HCT116 (cell line): ENCODE measurements around the gene CIITA. TPM values are rescaled to one million over a fixed set of nuclear protein-coding genes. Genes with fewer than 3 reads are reported as not detected.

ENCODE experiments used
- ATAC-seq: fragments of 200-7000 bp; cut with Tn5 transposase; 2 replicates; pipeline ENCODE4 v1.9.1; 2020; ENCODE audit warnings: mild to moderate bottlenecking, moderate library complexity
- BruUV-seq: library from RNA; stranded (reverse); fragments of 400-500 nt; replicated peaks from 2 replicates; lab custom pipeline; 2021; lab: Mats Ljungman, UMichigan
- CTCF ChIA-PET: fragments of 300-600 bp; sonication (Branson Sonifier 250); formaldehyde crosslinking; loops from one replicate; lab custom pipeline; 2021; ENCODE audit warnings: antibody characterized with exemption; lab: Charles Lee
- POLR2A ChIA-PET: fragments of 300-600, 350-600 bp; sonication (Branson Sonifier 250); formaldehyde crosslinking; loops from one replicate; lab custom pipeline; 2021; ENCODE audit warnings: antibody characterized with exemption; lab: Charles Lee
- RAD21 ChIA-PET, 2 experiments: fragments of 300-600 bp; sonication (Branson Sonifier 250); formaldehyde crosslinking; loops; one replicate each; lab custom pipeline; 2023; ENCODE audit warnings: low total read pairs in 2 of 2; ENCODE audit not compliant: uncharacterized antibody in 2 of 2, unreplicated experiment in 2 of 2, low non-redundant PET in 1 of 2; lab: Charles Lee
- DNase-seq: peaks from one replicate; pipeline ENCODE4 v3.0.0-alpha.2; 2010; ENCODE audit warnings: low read depth, low spot score
- H2AFZ ChIP-seq: fragments of 200-600 bp; shearing (Covaris generic), sonication (generic); 2 replicates; pipeline ENCODE4 v1.6.1; 2017; ENCODE audit warnings: low read depth, mixed run types, mixed read lengths, antibody characterized with exemption, low read length; ENCODE audit not compliant: poor library complexity, severe bottlenecking
- H3K27ac ChIP-seq: 2 replicates; pipeline ENCODE4 v1.5.1; 2012; ENCODE audit warnings: low read depth, low read length
- H3K27me3 ChIP-seq: fragments of 200-600 bp; sonication (generic); 2 replicates; pipeline ENCODE4 v1.6.1; 2016; ENCODE audit warnings: mixed run types, low read length, mixed read lengths; ENCODE audit not compliant: insufficient read depth
- H3K36me3 ChIP-seq, 2 experiments: fragments of 200-500 bp in 1 of 2; fragments of 200-600 bp in 1 of 2; sonication (Bioruptor generic) in 1 of 2; sonication (generic) in 1 of 2; 2 replicates each; pipeline versions ENCODE4 v1.5.1 to v1.6.1; 2014 to 2016; ENCODE audit warnings: low read length in 2 of 2, inconsistent platforms in 1 of 2, mixed read lengths in 1 of 2, mixed run types in 1 of 2; ENCODE audit not compliant: insufficient read depth in 2 of 2, control insufficient read depth in 1 of 2
- H3K4me1 ChIP-seq, 2 experiments: fragments of 200-600 bp in 1 of 2; sonication (generic) in 1 of 2; 2 replicates each; pipeline versions ENCODE4 v1.5.1 to v1.6.1; 2012 to 2017; ENCODE audit warnings: low read length in 2 of 2, inconsistent platforms in 1 of 2, mild to moderate bottlenecking in 1 of 2, mixed read lengths in 1 of 2, mixed run types in 1 of 2, moderate library complexity in 1 of 2; ENCODE audit not compliant: insufficient read depth in 2 of 2, control insufficient read depth in 1 of 2
- H3K4me2 ChIP-seq: fragments of 200-600 bp; sonication (generic); 2 replicates; pipeline ENCODE4 v1.6.1; 2017; ENCODE audit warnings: mixed run types, low read length, mixed read lengths
- H3K4me3 ChIP-seq, 2 experiments: fragments of 200-600 bp in 1 of 2; sonication (generic) in 1 of 2; replicated peaks in 1 of 2; 2 replicates each; pipeline ENCODE4 v1.5.1; 2011 to 2016; ENCODE audit warnings: low read length in 2 of 2, control low read depth in 1 of 2, low read depth in 1 of 2, mild to moderate bottlenecking in 1 of 2, mixed read lengths in 1 of 2, mixed run types in 1 of 2
- H3K79me2 ChIP-seq: fragments of 200-600 bp; sonication (generic); 2 replicates; pipeline ENCODE4 v1.6.1; 2017; ENCODE audit warnings: mild to moderate bottlenecking, mixed run types, low read length, moderate library complexity, mixed read lengths; ENCODE audit not compliant: insufficient read depth
- H3K9ac ChIP-seq: fragments of 200-600 bp; sonication (generic); 2 replicates; pipeline ENCODE4 v1.6.1; 2016; ENCODE audit warnings: low read length, mixed read lengths
- H3K9me2 ChIP-seq: fragments of 200-600 bp; sonication (generic), shearing (Covaris generic); 2 replicates; pipeline ENCODE4 v1.6.1; 2017; ENCODE audit warnings: mixed run types, mild to moderate bottlenecking, moderate library complexity; ENCODE audit not compliant: insufficient read depth
- H3K9me3 ChIP-seq, 2 experiments: fragments of 200-500 bp in 1 of 2; fragments of 200-600 bp in 1 of 2; sonication (Bioruptor generic) in 1 of 2; sonication (generic) in 1 of 2; 2 replicates each; pipeline ENCODE4 v1.6.1; 2014 to 2017; ENCODE audit warnings: low read length in 2 of 2, mixed read lengths in 2 of 2, inconsistent platforms in 1 of 2, low read depth in 1 of 2, mild to moderate bottlenecking in 1 of 2, mixed run types in 1 of 2, moderate library complexity in 1 of 2; ENCODE audit not compliant: control insufficient read depth in 1 of 2, insufficient read depth in 1 of 2
- H4K20me1 ChIP-seq: fragments of 200-600 bp; sonication (generic), shearing (Covaris generic); 2 replicates; pipeline ENCODE4 v1.6.1; 2017; ENCODE audit warnings: mixed run types, mild to moderate bottlenecking, moderate library complexity; ENCODE audit not compliant: insufficient read depth
- CEBPB ChIP-seq: IDR thresholded peaks from 2 replicates; pipeline ENCODE4 v1.6.1; 2012; ENCODE audit warnings: low read depth
- ELF1 ChIP-seq: IDR thresholded peaks from 2 replicates; pipeline ENCODE4 v1.6.1; 2012; ENCODE audit warnings: low read depth, borderline replicate concordance
- EZH2 ChIP-seq: fragments of 200-600 bp; sonication (generic); IDR thresholded peaks from 2 replicates; pipeline ENCODE4 v1.6.1; 2017; ENCODE audit warnings: antibody characterized with exemption, mixed run types
- EZH2phosphoT487 ChIP-seq: fragments of 200-600 bp; IDR thresholded peaks from 2 replicates; pipeline ENCODE4 v1.6.1; 2018; ENCODE audit warnings: antibody characterized with exemption, borderline replicate concordance
- FOSL1 ChIP-seq: IDR thresholded peaks from 2 replicates; pipeline ENCODE4 v1.6.1; 2012; ENCODE audit warnings: low read depth
- JUND ChIP-seq: IDR thresholded peaks from 2 replicates; pipeline ENCODE4 v1.6.1; 2012
- RAD21 ChIP-seq: IDR thresholded peaks from 2 replicates; pipeline ENCODE4 v1.6.1; 2012; ENCODE audit warnings: low read depth, mild to moderate bottlenecking
- SIN3A ChIP-seq: IDR thresholded peaks from 2 replicates; pipeline ENCODE4 v1.6.1; 2012; ENCODE audit warnings: low read depth
- SP1 ChIP-seq: IDR thresholded peaks from 2 replicates; pipeline ENCODE4 v1.6.1; 2012; ENCODE audit warnings: low read depth
- SRF ChIP-seq: IDR thresholded peaks from 2 replicates; pipeline ENCODE4 v1.6.1; 2012; ENCODE audit warnings: low read depth
- YY1 ChIP-seq: IDR thresholded peaks from 2 replicates; pipeline ENCODE4 v1.6.1; 2011; ENCODE audit warnings: low read length, low read depth, moderate library complexity, mild to moderate bottlenecking; ENCODE audit not compliant: insufficient replicate concordance; ENCODE audit errors: extremely low read depth
- intact Hi-C: fragments of 100-400 bp; cut with micrococcal nuclease; formaldehyde crosslinking; loops from 2 replicates; pipeline ENCODE4 v1.10.0; 2022
- total RNA-seq: library from RNA; stranded (reverse); gene quantifications from one replicate; pipeline ENCODE4 v1.2.1, GENCODE V29; 2021; ENCODE audit not compliant: unreplicated experiment
- TF ChIP-seq, protein P1 (sequence below): IDR thresholded peaks from 2 replicates; pipeline ENCODE4 v1.6.1; 2012
- TF ChIP-seq, protein P2 (sequence below), 3 experiments: fragments of 200-600 bp in 1 of 3; sonication (generic) in 1 of 3; IDR thresholded peaks in 2 of 3; conservative IDR thresholded peaks in 1 of 3; 2 replicates each; pipeline ENCODE4 v1.5.1; 2012 to 2017; ENCODE audit warnings: low read depth in 2 of 3, low read length in 2 of 3, antibody characterized with exemption in 1 of 3, borderline replicate concordance in 1 of 3, control low read depth in 1 of 3, mild to moderate bottlenecking in 1 of 3, mixed read lengths in 1 of 3, mixed run types in 1 of 3, moderate library complexity in 1 of 3; ENCODE audit not compliant: insufficient read depth in 1 of 3
- TF ChIP-seq, protein P3 (sequence below): IDR thresholded peaks from 2 replicates; pipeline ENCODE4 v1.6.1; 2012

The CIITA gene
- total RNA-seq, 1 experiment from 2014 or later: 0.25 TPM

DNA sequence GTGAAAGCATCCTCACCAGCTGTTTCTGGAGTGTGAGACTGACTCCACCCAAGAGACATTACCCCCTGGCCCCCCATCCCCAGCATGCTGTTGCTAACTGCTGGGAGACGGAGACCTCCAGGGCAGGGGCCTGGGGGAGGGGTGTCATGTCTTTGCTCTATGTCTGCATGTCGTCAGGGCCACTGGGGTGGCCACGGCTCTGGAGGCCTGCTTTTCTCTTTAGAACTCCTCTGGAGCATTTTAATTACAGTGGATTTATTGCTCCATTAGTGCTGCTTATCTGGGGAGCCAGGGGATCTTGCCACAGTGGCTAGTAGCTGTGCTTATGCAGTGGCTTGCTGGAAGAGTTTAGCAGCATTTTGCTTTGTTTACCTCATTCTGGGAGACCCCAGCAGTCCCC is 99.6 kb downstream of the CIITA start (continued):
- TF ChIP-seq, protein P1, sequence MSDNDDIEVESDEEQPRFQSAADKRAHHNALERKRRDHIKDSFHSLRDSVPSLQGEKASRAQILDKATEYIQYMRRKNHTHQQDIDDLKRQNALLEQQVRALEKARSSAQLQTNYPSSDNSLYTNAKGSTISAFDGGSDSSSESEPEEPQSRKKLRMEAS: no peak
- TF ChIP-seq SP1 (no peak), EZH2 (no peak), EZH2phosphoT487 (no peak), YY1 (no peak), SIN3A (no peak)

DNA sequence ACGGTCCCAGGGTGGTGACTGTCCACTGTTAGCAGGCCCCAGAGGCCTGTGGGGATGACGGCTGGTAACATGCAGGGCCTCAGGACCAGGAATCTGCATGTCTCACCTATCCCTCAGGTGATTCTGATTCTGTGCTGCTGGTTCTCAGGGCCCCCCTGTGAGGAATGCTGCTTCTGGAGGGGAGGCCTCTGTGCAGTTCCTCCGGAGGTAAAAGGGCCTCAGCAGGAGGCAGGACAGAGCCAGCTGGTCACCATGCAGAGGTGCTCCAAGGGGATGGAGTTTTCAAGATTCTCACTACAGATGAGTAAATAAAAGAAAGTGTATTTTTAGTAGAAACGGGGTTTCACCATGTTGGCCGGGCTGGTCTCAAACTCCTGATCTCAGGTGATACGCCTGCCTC is 101.1 kb downstream of the CIITA start:
- no peak overlapping the region for H3K9ac ChIP-seq
- RAD21 ChIA-PET: no interaction called here
- no peak for DNase-seq
- TF ChIP-seq FOSL1 (no peak), SIN3A (no peak), CEBPB (no peak), JUND (no peak), RAD21 (no peak), ELF1 (no peak), SRF (no peak)
- TF ChIP-seq, protein P1: no peak
- TF ChIP-seq, protein P2, sequence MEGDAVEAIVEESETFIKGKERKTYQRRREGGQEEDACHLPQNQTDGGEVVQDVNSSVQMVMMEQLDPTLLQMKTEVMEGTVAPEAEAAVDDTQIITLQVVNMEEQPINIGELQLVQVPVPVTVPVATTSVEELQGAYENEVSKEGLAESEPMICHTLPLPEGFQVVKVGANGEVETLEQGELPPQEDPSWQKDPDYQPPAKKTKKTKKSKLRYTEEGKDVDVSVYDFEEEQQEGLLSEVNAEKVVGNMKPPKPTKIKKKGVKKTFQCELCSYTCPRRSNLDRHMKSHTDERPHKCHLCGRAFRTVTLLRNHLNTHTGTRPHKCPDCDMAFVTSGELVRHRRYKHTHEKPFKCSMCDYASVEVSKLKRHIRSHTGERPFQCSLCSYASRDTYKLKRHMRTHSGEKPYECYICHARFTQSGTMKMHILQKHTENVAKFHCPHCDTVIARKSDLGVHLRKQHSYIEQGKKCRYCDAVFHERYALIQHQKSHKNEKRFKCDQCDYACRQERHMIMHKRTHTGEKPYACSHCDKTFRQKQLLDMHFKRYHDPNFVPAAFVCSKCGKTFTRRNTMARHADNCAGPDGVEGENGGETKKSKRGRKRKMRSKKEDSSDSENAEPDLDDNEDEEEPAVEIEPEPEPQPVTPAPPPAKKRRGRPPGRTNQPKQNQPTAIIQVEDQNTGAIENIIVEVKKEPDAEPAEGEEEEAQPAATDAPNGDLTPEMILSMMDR (IDR thresholded peaks at IDR 0.05 in 2 of 3, conservative IDR thresholded peaks at IDR 0.05 in 1 of 3; ENCODE audit: borderline replicate concordance in 1 of 3, insufficient read depth in 1 of 3, low read depth in 2 of 3, low read length in 2 of 3): no peak
- TF ChIP-seq, protein P3, sequence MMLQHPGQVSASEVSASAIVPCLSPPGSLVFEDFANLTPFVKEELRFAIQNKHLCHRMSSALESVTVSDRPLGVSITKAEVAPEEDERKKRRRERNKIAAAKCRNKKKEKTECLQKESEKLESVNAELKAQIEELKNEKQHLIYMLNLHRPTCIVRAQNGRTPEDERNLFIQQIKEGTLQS: no peak
- H3K9me3 ChIP-seq: no peaks in the 10 kb centered on the region
- peaks cover 2% of the 10 kb centered on the region in 2 experiments; a peak in 2 of 4 replicates for H3K36me3 ChIP-seq
- POLR2A ChIA-PET: no interaction called here
- CTCF ChIA-PET: no interaction called here
- no peak for ATAC-seq
- peaks cover 0 to 2% of the 10 kb centered on the region in 2 experiments; a peak in 1 of 4 replicates for H3K4me1 ChIP-seq
- H3K4me3 ChIP-seq: no peak overlapping the region
- H3K79me2 ChIP-seq: no peaks in the 10 kb centered on the region
- no peak overlapping the region for H3K4me2 ChIP-seq
- H3K9me2 ChIP-seq: no peaks in the 10 kb centered on the region
- H3K27me3 ChIP-seq: no peaks in the 10 kb centered on the region
- no peaks in the 10 kb centered on the region for H4K20me1 ChIP-seq
- intact Hi-C loops: no loop called here
- no peak overlapping the region for H2AFZ ChIP-seq
- no TSS peak for BruUV-seq
- H3K27ac ChIP-seq: no peak overlapping the region
